ENCODE data around the gene SLC4A3. TPM values are rescaled to one million over a fixed set of nuclear protein-coding genes. Genes with fewer than 3 reads are reported as not detected.

Gene SLC4A3
- total and polyA plus RNA-seq, 2 donors (not counting 3 experiments of a cell fraction or from before 2014, with no cell fraction given) = 0.29 to 0.35 TPM

DNA sequence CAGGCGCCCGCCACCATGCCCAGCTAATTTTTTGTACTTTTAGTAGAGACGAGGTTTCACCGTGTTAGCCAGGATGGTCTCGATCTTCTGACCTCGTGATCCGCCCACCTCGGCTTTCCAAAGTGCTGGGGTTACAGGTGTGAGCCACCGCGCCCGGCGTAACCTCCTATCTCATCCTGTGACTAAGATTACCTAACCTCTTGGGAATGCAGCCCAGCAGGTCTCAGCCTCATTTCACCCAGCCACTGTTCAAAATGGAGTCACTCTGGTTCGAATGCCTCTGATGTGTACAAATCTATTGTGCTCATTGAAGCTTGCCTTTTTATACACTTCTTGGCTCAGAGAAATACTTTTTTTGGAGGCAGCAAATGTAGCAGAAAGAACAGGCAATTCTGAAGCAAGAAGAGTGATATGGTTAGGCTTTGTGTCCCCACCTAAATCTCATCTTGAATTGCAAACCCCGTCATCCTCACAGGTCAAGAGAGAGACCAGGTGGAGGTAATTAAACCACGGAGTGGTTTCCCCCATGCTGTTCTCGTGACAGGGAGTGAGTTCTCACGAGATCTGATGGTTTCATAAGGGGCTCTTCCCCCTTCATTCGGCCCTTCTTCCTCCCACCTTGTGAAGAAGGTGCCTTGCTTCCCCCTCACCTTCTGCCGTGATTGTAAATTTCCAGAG is 60.6 kb downstream of the SLC4A3 start:
- Histone ChIP-seq H3K79me2 (ENCODE audit: control insufficient read depth, insufficient read depth, low read length) (no peaks in the 10 kb centered on the region), H3K9me3 (replicated peaks; ENCODE audit: control insufficient read depth, insufficient read depth, low read length) (no peaks in the 10 kb centered on the region), H3K4me3 (replicated peaks in 1 of 3; ENCODE audit: insufficient read depth in 1 of 3, low read depth in 1 of 3, low read length in 3 of 3) (no peak overlapping the region), H3K9me1 (replicated peaks; ENCODE audit: control insufficient read depth, extremely low read depth, insufficient read depth, low read length) (no peaks in the 10 kb centered on the region), H2AFZ (ENCODE audit: low read depth, low read length) (no peak overlapping the region), H3K4me1 (ENCODE audit: control insufficient read depth, extremely low read depth, insufficient read depth, low read length) (no peaks in the 10 kb centered on the region), H3K4me2 (ENCODE audit: insufficient read depth, low read length) (no peak overlapping the region), H3K36me3 (ENCODE audit: control insufficient read depth in 2 of 2, extremely low read depth in 1 of 2, insufficient read depth in 2 of 2, low read length in 2 of 2) (no peaks in the 10 kb centered on the region), H4K20me1 (replicated peaks; ENCODE audit: control insufficient read depth, extremely low read depth, insufficient read depth, low read length) (no peaks in the 10 kb centered on the region), H3K27me3 (ENCODE audit: control insufficient read depth in 2 of 2, insufficient read depth in 2 of 2, low read length in 2 of 2) (peaks cover 0 to 2% of the 10 kb centered on the region in 2 experiments), H3K27ac (ENCODE audit: insufficient read depth, low read depth, low read length) (no peak overlapping the region), H3K9ac (replicated peaks; ENCODE audit: extremely low read depth, insufficient read depth, low read length) (no peak overlapping the region)
- no TSS peak for BruUV-seq (replicated peaks)
- ChIA-PET CTCF (interaction anchor here (0.9 to 2.7 kb wide), 4 partner anchors 13 to 1893 kb away, joined by 3 to 31 read pairs (median 4); no protein-coding TSS in a partner anchor), POLR2A (no interaction called here)
- TF ChIP-seq, protein P1, sequence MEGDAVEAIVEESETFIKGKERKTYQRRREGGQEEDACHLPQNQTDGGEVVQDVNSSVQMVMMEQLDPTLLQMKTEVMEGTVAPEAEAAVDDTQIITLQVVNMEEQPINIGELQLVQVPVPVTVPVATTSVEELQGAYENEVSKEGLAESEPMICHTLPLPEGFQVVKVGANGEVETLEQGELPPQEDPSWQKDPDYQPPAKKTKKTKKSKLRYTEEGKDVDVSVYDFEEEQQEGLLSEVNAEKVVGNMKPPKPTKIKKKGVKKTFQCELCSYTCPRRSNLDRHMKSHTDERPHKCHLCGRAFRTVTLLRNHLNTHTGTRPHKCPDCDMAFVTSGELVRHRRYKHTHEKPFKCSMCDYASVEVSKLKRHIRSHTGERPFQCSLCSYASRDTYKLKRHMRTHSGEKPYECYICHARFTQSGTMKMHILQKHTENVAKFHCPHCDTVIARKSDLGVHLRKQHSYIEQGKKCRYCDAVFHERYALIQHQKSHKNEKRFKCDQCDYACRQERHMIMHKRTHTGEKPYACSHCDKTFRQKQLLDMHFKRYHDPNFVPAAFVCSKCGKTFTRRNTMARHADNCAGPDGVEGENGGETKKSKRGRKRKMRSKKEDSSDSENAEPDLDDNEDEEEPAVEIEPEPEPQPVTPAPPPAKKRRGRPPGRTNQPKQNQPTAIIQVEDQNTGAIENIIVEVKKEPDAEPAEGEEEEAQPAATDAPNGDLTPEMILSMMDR (IDR thresholded peaks at IDR 0.05; ENCODE audit: extremely low read depth in 1 of 2, insufficient read depth in 1 of 2, low read depth in 1 of 2, low read length in 2 of 2) = no peak
- TF ChIP-seq EZH2 (IDR thresholded peaks at IDR 0.05; ENCODE audit: borderline replicate concordance, low read depth, low read length, severe bottlenecking) (no peak), POLR2A (IDR thresholded peaks at IDR 0.05; ENCODE audit: low read depth, low read length) (no peak), GATA2 (IDR thresholded peaks at IDR 0.05; ENCODE audit: insufficient read depth, insufficient read length, low read depth, low read length) (no peak), POLR2AphosphoS5 (IDR thresholded peaks at IDR 0.05; ENCODE audit: insufficient read depth, low read depth, low read length) (no peak), MYC (IDR thresholded peaks at IDR 0.05; ENCODE audit: low read depth, low read length) (no peak), JUN (IDR thresholded peaks at IDR 0.05; ENCODE audit: borderline replicate concordance, insufficient read depth, insufficient read length, low read depth) (no peak), FOS (IDR thresholded peaks at IDR 0.05; ENCODE audit: borderline replicate concordance, insufficient read depth, low read length) (no peak)
- TF ChIP-seq, protein P2, sequence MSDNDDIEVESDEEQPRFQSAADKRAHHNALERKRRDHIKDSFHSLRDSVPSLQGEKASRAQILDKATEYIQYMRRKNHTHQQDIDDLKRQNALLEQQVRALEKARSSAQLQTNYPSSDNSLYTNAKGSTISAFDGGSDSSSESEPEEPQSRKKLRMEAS (IDR thresholded peaks at IDR 0.05; ENCODE audit: insufficient read depth, insufficient read length) = no peak
- intact Hi-C loops (cut with micrococcal nuclease) (no loop called here), dilution Hi-C loops (cut with MboI; ENCODE audit: extremely low pct_ligation_motif_present, low sequenced_read_pairs) (no loop called here)
- DNase-seq (ENCODE audit: low read depth, low spot score) (no peak), FAIRE-seq (no peak)
